ENCODE measurements around the gene QSOX2. TPM values are rescaled to one million over a fixed set of nuclear protein-coding genes. Genes with fewer than 3 reads are reported as not detected.

The QSOX2 gene
- total RNA-seq, 1 donor from 2014 or later: 6.1 TPM

- no peaks in the 10 kb centered on the region for H3K27me3 ChIP-seq
- H3K36me3 ChIP-seq: no peaks in the 10 kb centered on the region
- no peaks in the 10 kb centered on the region for H3K9me3 ChIP-seq
- intact Hi-C loops (cut with DNase I): no loop called here
- no peak for TF ChIP-seq CTCF (IDR thresholded peaks at IDR 0.05)
- TF ChIP-seq POLR2AphosphoS5 (IDR thresholded peaks at IDR 0.05; ENCODE audit: insufficient read depth in 1 of 2, low read depth in 1 of 2): no peak
- TF ChIP-seq POLR2A (IDR thresholded peaks at IDR 0.05): no peak
- H3K4me3 ChIP-seq: no peak overlapping the region
- H3K27ac ChIP-seq: no peak overlapping the region
- DNase-seq (ENCODE audit: extremely low spot score in 2 of 2): no peak
- H3K4me1 ChIP-seq: peaks cover 8% of the 10 kb centered on the region
Observed at GRCh38 chr9:136225366-136225747, 20.3 kb downstream of the QSOX2 start.

- Histone ChIP-seq H3K36me3 (no peaks in the 10 kb centered on the region), H3K27ac (no peak overlapping the region)
Observed at GRCh38 chr9:136223871-136224640, 21.6 kb downstream of the QSOX2 start.

GRCh38 chr9:136222906-136223285, 22.7 kb downstream of the QSOX2 start:
- Histone ChIP-seq H3K9me3 (no peaks in the 10 kb centered on the region), H3K4me3 (no peak overlapping the region), H3K27ac (no peak overlapping the region), H3K27me3 (no peaks in the 10 kb centered on the region), H3K4me1 (peaks cover 14% of the 10 kb centered on the region), H3K36me3 (no peaks in the 10 kb centered on the region)
- DNase-seq (ENCODE audit: extremely low spot score in 2 of 2): no peak
- intact Hi-C loops (cut with DNase I): no loop called here
- no peak for TF ChIP-seq POLR2A (IDR thresholded peaks at IDR 0.05)
- no peak for TF ChIP-seq CTCF (IDR thresholded peaks at IDR 0.05)
- TF ChIP-seq POLR2AphosphoS5 (IDR thresholded peaks at IDR 0.05; ENCODE audit: insufficient read depth in 1 of 2, low read depth in 1 of 2): no peak

More at GRCh38 chr9:136223871-136224640, 21.6 kb downstream of the QSOX2 start:
- no peak for TF ChIP-seq CTCF (IDR thresholded peaks at IDR 0.05)
- TF ChIP-seq POLR2A (IDR thresholded peaks at IDR 0.05): no peak
- Histone ChIP-seq H3K27me3 (no peaks in the 10 kb centered on the region), H3K9me3 (no peaks in the 10 kb centered on the region), H3K4me3 (no peak overlapping the region), H3K4me1 (peaks cover 14% of the 10 kb centered on the region)
- intact Hi-C loops (cut with DNase I): no loop called here
- no peak for DNase-seq (ENCODE audit: extremely low spot score in 2 of 2)

- peaks cover 14% of the 10 kb centered on the region for H3K4me1 ChIP-seq
- intact Hi-C loops (cut with DNase I): no loop called here
- H3K27me3 ChIP-seq: no peaks in the 10 kb centered on the region
- DNase-seq (ENCODE audit: extremely low spot score in 2 of 2): no peak
- H3K9me3 ChIP-seq: no peaks in the 10 kb centered on the region
- H3K27ac ChIP-seq: no peak overlapping the region
- TF ChIP-seq POLR2A (IDR thresholded peaks at IDR 0.05): no peak
- TF ChIP-seq POLR2AphosphoS5 (IDR thresholded peaks at IDR 0.05; ENCODE audit: insufficient read depth in 1 of 2, low read depth in 1 of 2): no peak
- no peak for TF ChIP-seq CTCF (IDR thresholded peaks at IDR 0.05)
- H3K36me3 ChIP-seq: no peaks in the 10 kb centered on the region
- H3K4me3 ChIP-seq: no peak overlapping the region
Observed at GRCh38 chr9:136222166-136222905, 23.3 kb downstream of the QSOX2 start.
